Measurements from ENCODE around the gene CTNND2.

CTNND2 gene

GRCh38 chr5:10987925-10988504 lies 916.2 kb downstream of the CTNND2 start:
- peak; percentile 41 to 93 (median 57) for DNase-seq
- intact Hi-C loops (cut with DNase I) = no loop called here

- no peak for DNase-seq
Observed at GRCh38 chr5:10987276-10987924, 916.8 kb downstream of the CTNND2 start.

GRCh38 chr5:10985721-10986110 lies 918.5 kb downstream of the CTNND2 start:
- no peak for DNase-seq
- intact Hi-C loops (cut with DNase I) = no loop called here

More at GRCh38 chr5:10987276-10987924, 916.8 kb downstream of the CTNND2 start:
- intact Hi-C loops (cut with DNase I) = no loop called here

- no peak for DNase-seq
Observed at GRCh38 chr5:10985091-10985720, 919.0 kb downstream of the CTNND2 start.

GRCh38 chr5:10984021-10984715 lies 920.1 kb downstream of the CTNND2 start:
- no peak for DNase-seq
- intact Hi-C loops (cut with DNase I) = no loop called here

More at GRCh38 chr5:10985091-10985720, 919.0 kb downstream of the CTNND2 start:
- intact Hi-C loops (cut with DNase I) = no loop called here

GRCh38 chr5:10982626-10983025 lies 921.6 kb downstream of the CTNND2 start:
- intact Hi-C loops (cut with DNase I) = no loop called here
- DNase-seq = no peak

- no peak for DNase-seq
- intact Hi-C loops (cut with DNase I) = no loop called here
Observed at GRCh38 chr5:10981932-10982331, 922.3 kb downstream of the CTNND2 start.

GRCh38 chr5:10977011-10977410 lies 927.2 kb downstream of the CTNND2 start:
- intact Hi-C loops (cut with DNase I) = no loop called here
- DNase-seq = no peak

GRCh38 chr5:10975945-10976344 lies 928.3 kb downstream of the CTNND2 start:
- intact Hi-C loops (cut with DNase I) = no loop called here
- no peak for DNase-seq

GRCh38 chr5:10974850-10975249 lies 929.4 kb downstream of the CTNND2 start:
- no peak for DNase-seq
- intact Hi-C loops (cut with DNase I) = no loop called here

- DNase-seq = peak in 1 of 10 donors; percentile 57
- intact Hi-C loops (cut with DNase I) = no loop called here
Observed at GRCh38 chr5:10973316-10973715, 930.9 kb downstream of the CTNND2 start.

GRCh38 chr5:10969684-10970180 lies 934.5 kb downstream of the CTNND2 start:
- intact Hi-C loops (cut with DNase I) = no loop called here
- DNase-seq = no peak

GRCh38 chr5:10964806-10965205 lies 939.4 kb downstream of the CTNND2 start:
- peak in 1 of 10 donors; percentile 49 for DNase-seq
- intact Hi-C loops (cut with DNase I) = no loop called here

- no peak for DNase-seq
- intact Hi-C loops (cut with DNase I) = no loop called here
Observed at GRCh38 chr5:10958728-10959127, 945.5 kb downstream of the CTNND2 start.

GRCh38 chr5:10949856-10950630 lies 954.2 kb downstream of the CTNND2 start:
- intact Hi-C loops (cut with DNase I) = no loop called here
- no peak for DNase-seq

GRCh38 chr5:10946050-10946449 lies 958.2 kb downstream of the CTNND2 start:
- intact Hi-C loops (cut with DNase I) = no loop called here

GRCh38 chr5:10941900-10942299 lies 962.3 kb downstream of the CTNND2 start:
- no peak for DNase-seq
- intact Hi-C loops (cut with DNase I) = no loop called here

More at GRCh38 chr5:10946050-10946449, 958.2 kb downstream of the CTNND2 start:
- peak in 1 of 10 donors; percentile 55 for DNase-seq

GRCh38 chr5:10936081-10936855 lies 968.0 kb downstream of the CTNND2 start:
- DNase-seq = no peak
- intact Hi-C loops (cut with DNase I) = no loop called here

GRCh38 chr5:10935536-10935935 lies 968.7 kb downstream of the CTNND2 start:
- intact Hi-C loops (cut with DNase I) = no loop called here
- no peak for DNase-seq
